GM18499 (cell line): ENCODE measurements around the gene TAOK2.
"Not testable (repeated sequence)": the region's sequence is repeated elsewhere in the genome, so short reads cannot be mapped to it uniquely, and the experiment has no call there.

Experiments
- ATAC-seq: cut with Tn5 transposase; IDR thresholded peaks from one replicate; pipeline ENCODE4 v1.9.1; 2021; ENCODE audit warnings: moderate number of reproducible peaks; ENCODE audit not compliant: insufficient read depth, unreplicated experiment

The TAOK2 gene

GRCh38 chr16:30000735-30001631 is 27.3 kb downstream of the TAOK2 start:
- no peak for ATAC-seq

GRCh38 chr16:30002614-30003346 is 29.1 kb downstream of the TAOK2 start:
- no peak for ATAC-seq

- ATAC-seq: no peak
These were observed 30.2 kb downstream of the TAOK2 start for GRCh38 chr16:30003670-30004423.

GRCh38 chr16:30004424-30004776 is 30.7 kb downstream of the TAOK2 start:
- ATAC-seq: no peak

GRCh38 chr16:30004811-30005242 is 31.2 kb downstream of the TAOK2 start:
- ATAC-seq: no peak

- ATAC-seq: no peak
These were observed 31.9 kb downstream of the TAOK2 start for GRCh38 chr16:30005341-30006094.

- no peak for ATAC-seq
These were observed 32.4 kb downstream of the TAOK2 start for GRCh38 chr16:30006095-30006473.

- no peak for ATAC-seq
These were observed 33.1 kb downstream of the TAOK2 start for GRCh38 chr16:30006659-30007377.

GRCh38 chr16:30007378-30007895 is 33.8 kb downstream of the TAOK2 start:
- no peak for ATAC-seq

GRCh38 chr16:30009085-30009862 is 35.6 kb downstream of the TAOK2 start:
- ATAC-seq: no peak

GRCh38 chr16:30009990-30010843 is 36.5 kb downstream of the TAOK2 start:
- no peak for ATAC-seq

- no peak for ATAC-seq
These were observed 37.4 kb downstream of the TAOK2 start, which contains the start of gene DOC2A for GRCh38 chr16:30010844-30011713. Gene DOC2A (minus strand): TSS chr16:30011027. CDS start chr16:30010222, 805 bp downstream.

- ATAC-seq: no peak
These were observed 38.2 kb downstream of the TAOK2 start for GRCh38 chr16:30011714-30012504.

GRCh38 chr16:30012598-30012997 is 38.9 kb downstream of the TAOK2 start:
- ATAC-seq: not testable (repeated sequence)

- ATAC-seq: not testable (repeated sequence)
These were observed 41.8 kb downstream of the TAOK2 start for GRCh38 chr16:30015450-30015849.
